ENCODE measurements around the gene PGLYRP1. TPM values are rescaled to one million over a fixed set of nuclear protein-coding genes. Genes with fewer than 3 reads are reported as not detected.

Gene PGLYRP1
- not detected for total RNA-seq

DNA sequence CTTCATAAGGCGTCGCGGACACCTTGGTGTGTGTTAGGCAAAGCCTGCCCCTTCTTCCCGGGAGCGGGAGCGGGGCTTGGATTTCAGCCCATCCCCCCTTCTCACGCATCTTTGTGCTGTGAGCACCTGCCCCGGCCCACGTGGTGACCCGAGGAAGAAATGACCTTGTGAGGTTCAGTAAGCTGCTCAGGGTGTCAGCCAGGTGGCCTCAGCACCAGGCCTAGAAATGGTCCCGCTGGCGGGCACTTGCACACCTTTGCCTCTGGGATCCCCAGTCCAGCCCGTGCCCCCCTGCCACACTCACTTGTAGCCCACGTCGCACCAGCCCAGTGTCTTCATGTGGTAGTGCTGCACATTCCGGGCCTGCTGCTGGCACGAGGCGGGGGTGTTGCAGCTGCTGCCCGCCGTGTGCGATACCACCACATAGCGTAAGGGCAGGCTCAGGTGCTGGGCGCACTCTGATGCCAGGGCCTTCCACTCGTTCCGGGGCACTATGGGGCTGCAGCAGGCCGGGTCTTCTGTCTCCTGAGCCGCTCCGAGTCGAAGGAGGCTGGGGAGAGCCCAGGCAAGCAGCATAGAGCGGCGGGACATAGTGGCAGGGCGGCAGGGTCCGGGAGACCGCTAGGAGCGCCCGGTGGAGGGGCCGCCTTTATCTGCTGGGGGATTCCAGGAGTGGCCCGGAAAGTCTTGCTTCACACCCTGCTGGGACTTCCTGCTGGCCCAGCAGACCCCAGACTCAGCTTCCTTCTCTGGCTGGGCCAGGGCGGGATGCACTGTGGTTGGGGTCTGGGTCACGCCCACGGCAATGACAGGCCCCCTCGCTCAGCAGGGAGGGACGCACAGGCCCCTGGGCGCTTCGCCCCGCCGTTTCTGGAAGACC is at the start of gene PGLYRP1:
TSS of gene PGLYRP1 (minus strand) at position 623 of the 880 bp plus-strand sequence. CDS start at position 591, 32 bp downstream.
- ATAC-seq (ENCODE audit: low FRiP score) (peak; percentile 27), DNase-seq (ENCODE audit: low spot score) (no peak)
- TF ChIP-seq CTCF (IDR thresholded peaks at IDR 0.05), result no peak

DNA sequence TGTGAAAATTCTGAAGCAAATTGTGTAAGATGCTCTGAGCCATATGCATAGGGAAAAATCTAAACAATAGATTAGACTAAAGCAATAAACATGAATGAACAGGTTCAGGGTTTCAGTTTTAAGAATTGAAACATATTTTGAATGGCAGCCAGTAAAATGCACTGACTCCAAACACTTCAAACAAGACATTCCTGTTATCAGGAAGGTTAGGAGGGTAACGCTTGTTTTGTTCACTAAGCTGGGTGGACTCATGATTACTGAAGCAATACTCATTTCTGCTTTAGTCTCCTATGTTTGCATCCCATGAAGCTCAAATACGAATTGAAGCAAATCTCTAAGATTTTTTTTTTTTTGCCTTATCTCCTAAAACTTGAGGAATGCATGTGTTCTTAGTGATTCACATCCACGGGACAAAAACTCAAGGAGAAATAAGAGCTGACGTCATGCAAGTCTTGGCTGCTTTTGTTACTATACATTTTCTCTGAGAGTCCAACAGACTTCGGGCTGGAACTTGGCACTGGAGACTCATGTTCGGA is 47.0 kb upstream of the PGLYRP1 start:
- ATAC-seq (ENCODE audit: low FRiP score) (peak; percentile 53), DNase-seq (ENCODE audit: low spot score) (no peak)
- TF ChIP-seq CTCF (IDR thresholded peaks at IDR 0.05), result no peak

DNA sequence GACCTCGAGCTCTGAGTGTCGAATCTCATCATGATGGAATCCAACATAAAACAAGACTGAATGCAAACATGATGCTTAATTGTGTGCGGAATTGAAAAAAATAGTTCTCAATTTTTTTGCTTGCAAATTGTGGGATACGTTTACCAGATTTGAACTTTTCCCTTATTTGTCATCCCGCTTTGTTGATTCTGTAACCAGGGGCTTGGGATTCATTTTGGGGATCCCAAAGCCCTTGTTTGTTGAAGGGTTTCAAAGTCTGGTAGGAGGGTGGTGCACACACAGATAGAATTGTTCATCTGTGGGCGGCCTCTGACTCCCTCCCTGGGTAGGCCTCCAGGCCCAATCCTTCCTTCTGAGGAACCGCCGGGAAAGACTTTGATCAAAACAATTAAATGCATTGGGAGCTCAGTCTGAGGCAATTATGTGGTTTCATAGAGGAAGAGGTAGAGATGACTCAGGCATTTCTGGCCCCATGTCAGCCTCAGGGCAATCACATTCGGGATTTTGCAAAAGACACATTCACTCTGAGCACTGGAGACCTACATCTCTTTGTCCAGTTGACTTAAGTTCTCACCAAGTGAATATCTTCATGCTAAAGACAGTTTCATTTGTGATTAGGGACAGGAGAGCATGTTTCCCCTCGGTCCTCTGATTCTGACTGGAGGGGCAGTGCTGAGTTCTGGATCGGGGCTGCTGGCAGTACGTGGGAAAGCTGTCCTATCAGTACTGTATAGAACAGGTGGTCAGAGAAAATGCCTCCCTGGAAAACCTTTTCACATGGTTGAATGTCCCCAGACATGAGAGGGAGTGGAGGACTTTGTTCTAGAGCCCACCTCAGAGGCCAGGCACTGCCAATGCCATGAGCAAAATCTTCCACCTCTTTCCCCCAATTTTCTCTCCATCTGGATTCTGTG is 45.7 kb upstream of the PGLYRP1 start:
- DNase-seq (ENCODE audit: low spot score) (no peak), ATAC-seq (ENCODE audit: low FRiP score) (peak; percentile 58)
- TF ChIP-seq CTCF (IDR thresholded peaks at IDR 0.05), result no peak

DNA sequence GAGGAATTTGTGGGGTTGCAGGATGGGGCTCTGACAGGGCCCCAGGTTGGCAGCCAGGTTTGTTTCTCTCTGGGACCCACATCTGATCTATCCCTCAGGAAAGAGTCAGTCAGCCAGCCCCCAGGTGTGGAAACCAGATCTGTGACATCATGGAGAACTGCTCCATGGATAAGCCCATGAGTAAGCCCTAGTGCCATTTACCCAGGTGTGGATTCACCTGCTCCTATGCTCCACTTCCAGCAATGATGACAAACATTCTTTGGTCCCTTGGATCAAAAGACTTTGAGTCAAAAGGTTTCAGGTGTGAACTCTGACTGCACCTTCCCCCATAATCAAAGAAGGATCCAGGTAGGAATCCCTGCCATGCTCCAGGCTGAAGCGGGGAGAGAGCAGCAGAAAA is 44.8 kb upstream of the PGLYRP1 start:
- TF ChIP-seq CTCF (IDR thresholded peaks at IDR 0.05), result no peak
- ATAC-seq (ENCODE audit: low FRiP score) (no peak), DNase-seq (ENCODE audit: low spot score) (no peak)

DNA sequence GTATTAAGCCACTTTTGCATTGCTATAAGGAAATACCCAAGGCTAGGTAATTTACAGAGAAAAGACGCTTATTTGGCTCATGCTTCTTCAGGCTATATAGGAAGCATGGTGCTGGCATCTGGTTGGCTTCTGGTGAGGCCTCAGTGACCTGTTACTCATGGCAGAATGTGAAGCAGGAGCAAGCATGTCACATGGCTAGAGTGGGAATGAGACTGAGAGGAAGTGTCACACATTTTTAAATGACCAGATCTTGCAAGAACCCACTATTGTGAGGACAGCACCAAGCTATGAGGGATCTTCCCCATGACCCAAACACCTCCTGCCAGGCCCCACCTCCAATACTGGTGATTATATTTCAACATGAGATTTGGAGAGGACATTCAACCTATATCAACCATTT is 43.6 kb upstream of the PGLYRP1 start:
- no peak for TF ChIP-seq CTCF (IDR thresholded peaks at IDR 0.05)
- ATAC-seq (ENCODE audit: low FRiP score) (no peak), DNase-seq (ENCODE audit: low spot score) (no peak)

DNA sequence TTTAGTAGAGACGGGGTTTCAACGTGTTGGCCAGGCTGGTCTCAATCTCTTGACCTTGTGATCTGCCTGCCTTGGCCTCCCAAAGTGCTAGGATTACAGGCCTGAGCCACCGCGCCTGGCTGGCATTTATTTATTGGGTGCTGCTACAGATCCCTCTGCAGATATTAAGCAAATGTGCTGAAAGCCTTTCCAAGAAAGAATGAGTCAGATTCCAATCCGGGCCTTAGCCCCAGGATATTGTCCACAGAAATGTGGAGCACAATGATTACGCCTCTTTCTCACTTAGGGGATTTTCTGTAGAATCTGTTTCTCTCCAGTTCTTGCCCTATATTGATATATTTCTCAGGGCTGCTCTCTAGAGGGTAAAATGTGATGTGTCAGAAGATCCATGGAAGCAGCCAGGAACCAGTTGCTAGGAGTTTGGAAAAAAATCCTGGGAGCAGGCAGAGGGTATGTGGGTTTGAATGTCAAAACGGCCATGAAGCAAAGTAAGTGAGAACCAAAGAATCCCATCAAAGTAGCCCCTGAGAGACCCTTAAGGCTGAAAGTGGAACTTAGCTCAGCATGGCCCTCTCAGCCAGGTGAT is 42.7 kb upstream of the PGLYRP1 start:
- DNase-seq (ENCODE audit: low spot score) (no peak), ATAC-seq (ENCODE audit: low FRiP score) (no peak)
- no peak for TF ChIP-seq CTCF (IDR thresholded peaks at IDR 0.05)
